Naive B cell (primary cell): ENCODE data around the gene UBL7. TPM values are rescaled to one million over a fixed set of nuclear protein-coding genes. Genes with fewer than 3 reads are reported as not detected.

Experiments used
- ATAC-seq, 2 donors: fragments of 150-1000 bp; cut with Tn5 transposase; 2 replicates each; pipeline ENCODE4 v1.10.0; 2021; ENCODE audit warnings: low read depth in 2 of 2, mild to moderate bottlenecking in 2 of 2, moderate library complexity in 2 of 2
- DNase-seq: peaks from one replicate; pipeline ENCODE4 v3.0.0; 2022
- H3K27ac Mint-ChIP-seq, 6 donors: one replicate each; pipeline ENCODE4 v1.8.0; 2020 to 2022; ENCODE audit warnings: mild to moderate bottlenecking in 6 of 6, mixed read lengths in 6 of 6, moderate library complexity in 5 of 6, inconsistent platforms in 2 of 6
- H3K27me3 Mint-ChIP-seq, 3 donors: one replicate each; pipeline ENCODE4 v1.8.0; 2021 to 2022; ENCODE audit warnings: mixed read lengths in 3 of 3, mild to moderate bottlenecking in 1 of 3
- H3K36me3 Mint-ChIP-seq, 2 donors: one replicate each; pipeline ENCODE4 v1.8.0; 2020 to 2022; ENCODE audit warnings: mixed read lengths in 2 of 2, inconsistent platforms in 1 of 2, mild to moderate bottlenecking in 1 of 2
- H3K4me1 Mint-ChIP-seq, 3 donors: one replicate each; pipeline ENCODE4 v1.8.0; 2020 to 2022; ENCODE audit warnings: mixed read lengths in 3 of 3, inconsistent platforms in 1 of 3, mild to moderate bottlenecking in 1 of 3, moderate library complexity in 1 of 3
- H3K4me3 Mint-ChIP-seq, 8 donors: one replicate each; pipeline ENCODE4 v1.8.0; 2020 to 2022; ENCODE audit warnings: mild to moderate bottlenecking in 8 of 8, mixed read lengths in 8 of 8, moderate library complexity in 8 of 8, inconsistent platforms in 2 of 8
- H3K9me3 Mint-ChIP-seq, 7 donors: one replicate each; pipeline ENCODE4 v1.8.0; 2020 to 2022; ENCODE audit warnings: mixed read lengths in 7 of 7, mild to moderate bottlenecking in 5 of 7, inconsistent platforms in 2 of 7, moderate library complexity in 1 of 7
- polyA plus RNA-seq, 6 donors: library from polyadenylated mRNA; unstranded; fragments of 300-500 nt; fragmentation: Illumina TruSeq; gene quantifications; one replicate each; pipeline ENCODE4 v1.2.3, GENCODE V29; 2021; ENCODE audit warnings: low read depth in 6 of 6

The UBL7 gene, protein sequence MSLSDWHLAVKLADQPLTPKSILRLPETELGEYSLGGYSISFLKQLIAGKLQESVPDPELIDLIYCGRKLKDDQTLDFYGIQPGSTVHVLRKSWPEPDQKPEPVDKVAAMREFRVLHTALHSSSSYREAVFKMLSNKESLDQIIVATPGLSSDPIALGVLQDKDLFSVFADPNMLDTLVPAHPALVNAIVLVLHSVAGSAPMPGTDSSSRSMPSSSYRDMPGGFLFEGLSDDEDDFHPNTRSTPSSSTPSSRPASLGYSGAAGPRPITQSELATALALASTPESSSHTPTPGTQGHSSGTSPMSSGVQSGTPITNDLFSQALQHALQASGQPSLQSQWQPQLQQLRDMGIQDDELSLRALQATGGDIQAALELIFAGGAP
- 100 to 1,000 TPM; 113 to 143 (median 134) TPM for polyA plus RNA-seq

DNA sequence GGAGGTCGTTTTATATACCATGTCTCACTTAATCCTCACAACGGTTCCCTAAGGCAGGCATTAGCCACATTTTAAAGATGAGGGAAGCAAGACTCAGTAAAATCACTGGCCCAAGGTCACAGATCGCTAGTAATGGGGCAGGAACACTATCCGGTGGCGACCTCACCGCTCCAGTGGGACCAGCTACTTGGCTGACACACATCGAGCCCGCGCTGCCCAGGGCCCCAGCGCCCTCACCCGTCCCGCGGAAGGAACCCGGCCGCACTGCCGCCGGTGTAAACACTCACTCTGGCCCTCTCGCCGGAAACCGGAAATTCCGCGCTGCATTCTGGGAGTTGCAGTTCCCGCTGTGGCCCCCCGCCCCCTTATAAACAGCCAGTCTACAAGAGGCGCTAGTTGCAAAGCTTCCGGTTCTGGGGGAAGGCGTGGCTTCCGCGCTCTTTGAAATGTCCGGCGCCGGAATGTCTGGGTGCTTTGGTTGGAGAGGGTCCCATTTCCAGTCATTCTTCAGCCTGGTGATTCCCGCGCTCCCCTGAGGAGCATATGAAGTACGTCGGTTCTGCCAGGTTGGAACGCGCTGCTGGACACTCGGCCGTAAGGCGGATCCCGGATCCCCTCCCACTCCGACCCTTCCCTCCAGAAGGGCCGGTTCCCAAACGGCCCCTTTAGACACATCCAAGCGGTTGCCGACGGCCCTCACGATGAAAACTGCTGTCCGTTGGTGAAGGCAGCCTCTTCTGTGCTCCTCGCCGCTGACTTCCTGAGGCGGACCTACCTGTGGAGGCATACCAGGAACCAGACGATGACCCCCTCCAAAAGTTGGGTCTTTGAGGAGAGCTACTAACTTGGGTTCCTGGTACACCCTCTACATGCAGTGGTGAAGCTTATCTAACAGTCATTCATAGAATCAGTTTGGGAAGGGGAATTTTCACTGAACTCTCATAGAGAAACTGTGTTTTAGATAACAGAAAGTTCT is at the start of gene UBL7:
TSS of gene UBL7 (minus strand) at position 290 of the 976 bp plus-strand sequence. CDS start 2,293 bp downstream, outside the sequence.
- Mint-ChIP-seq H3K4me1 (peaks cover 40 to 60% (median 54%) of the 10 kb centered on the region in 3 donors), H3K4me3 (peak within 1 kb of the TSS; percentile 76 to 97 (median 92)), H3K9me3 (peaks cover 0 to 2% (median 0%) of the 10 kb centered on the region in 7 donors), H3K36me3 (peaks cover 8 to 16% of the 10 kb centered on the region in 2 donors), H3K27ac (peak within 1 kb of the TSS; percentile 87 to 98 (median 95)), H3K27me3 (no peaks in the 10 kb centered on the region)
- ATAC-seq (peak; percentile 95), DNase-seq (peak; percentile 91)

DNA sequence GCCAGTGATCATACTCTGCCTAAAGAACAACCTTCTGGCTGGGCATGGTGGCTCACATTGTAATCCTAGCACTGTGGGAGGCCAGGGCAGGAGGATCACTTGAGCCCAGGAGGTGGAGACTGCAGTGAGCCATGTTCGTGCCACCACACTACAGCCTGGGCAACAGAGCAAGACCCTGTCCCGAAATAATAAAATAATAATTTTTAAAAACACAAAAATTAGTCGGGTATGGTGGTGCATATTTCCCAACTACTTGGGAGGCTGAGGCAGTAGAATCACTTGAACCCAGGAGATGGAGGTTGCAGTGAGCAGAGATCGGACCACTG is 45.5 kb upstream of the UBL7 start:
- DNase-seq = no peak
- H3K27me3 Mint-ChIP-seq = no peaks in the 10 kb centered on the region
- ATAC-seq = no peak
- H3K36me3 Mint-ChIP-seq = peaks cover 3 to 34% of the 10 kb centered on the region in 2 donors
- no peak overlapping the region for H3K4me3 Mint-ChIP-seq
- no peak overlapping the region for H3K27ac Mint-ChIP-seq
- H3K9me3 Mint-ChIP-seq = no peaks in the 10 kb centered on the region
- H3K4me1 Mint-ChIP-seq = peaks cover 1 to 7% (median 7%) of the 10 kb centered on the region in 3 donors

DNA sequence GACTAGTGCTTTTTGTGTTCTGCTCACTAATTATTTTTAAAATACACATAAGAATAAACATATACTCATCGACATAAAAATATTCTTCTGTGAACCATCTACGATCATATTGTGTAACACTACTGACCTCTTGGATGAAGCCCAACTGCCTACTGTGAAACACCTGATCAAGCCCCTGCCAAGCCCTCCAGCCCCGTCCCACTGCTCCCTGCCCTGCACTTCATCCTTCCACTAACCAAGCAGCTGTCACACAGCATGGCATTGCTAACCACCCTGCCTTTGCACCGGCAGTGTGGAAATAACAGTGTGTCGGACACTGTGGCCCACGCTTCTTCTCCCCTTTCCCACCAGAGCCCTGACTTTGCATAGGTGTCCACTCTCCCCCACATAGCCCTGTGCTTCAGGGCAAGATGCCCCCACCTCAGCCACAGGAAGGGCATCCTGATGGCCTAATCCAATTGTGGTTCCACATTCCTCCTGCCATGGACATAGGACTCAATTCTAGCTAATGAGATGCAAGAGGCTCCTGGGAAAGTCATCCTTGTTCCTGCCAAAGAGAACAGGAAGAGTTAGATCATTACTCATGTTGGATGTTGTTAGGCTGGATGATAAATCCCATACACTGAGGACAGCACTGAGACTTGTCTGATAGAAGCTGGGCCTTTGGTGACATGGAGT is 45.0 kb upstream of the UBL7 start:
- Mint-ChIP-seq H3K27ac (peak overlapping the region in 2 of 6 donors; percentile 60 to 62), H3K4me3 (no peak overlapping the region), H3K27me3 (no peaks in the 10 kb centered on the region), H3K36me3 (peaks cover 3 to 34% of the 10 kb centered on the region in 2 donors), H3K9me3 (no peaks in the 10 kb centered on the region), H3K4me1 (peaks cover 0 to 4% (median 3%) of the 10 kb centered on the region in 3 donors)
- DNase-seq = no peak
- ATAC-seq = no peak

DNA sequence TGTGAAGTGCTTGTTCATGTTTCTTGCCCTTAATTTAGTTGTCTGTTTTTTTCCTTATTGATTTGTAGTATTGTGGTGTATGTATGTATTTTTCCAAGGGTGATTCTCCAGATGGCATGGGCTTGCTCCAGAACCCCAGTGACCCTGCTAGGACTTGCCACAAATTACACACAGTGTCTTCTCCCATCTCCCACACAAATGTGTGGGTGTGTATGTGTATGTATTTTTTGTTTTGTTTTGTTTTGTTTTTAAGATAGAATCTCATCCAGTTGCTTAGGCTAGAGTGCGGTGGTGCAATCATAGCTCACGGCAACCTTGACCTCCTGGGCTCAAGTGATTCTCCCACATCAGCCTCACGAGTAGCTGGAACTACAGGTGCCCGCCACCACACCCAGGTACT is 43.9 kb upstream of the UBL7 start:
- Mint-ChIP-seq H3K4me1 (peaks cover 0 to 4% (median 0%) of the 10 kb centered on the region in 3 donors), H3K27me3 (no peaks in the 10 kb centered on the region), H3K4me3 (no peak overlapping the region), H3K27ac (no peak overlapping the region), H3K36me3 (peaks cover 3 to 34% of the 10 kb centered on the region in 2 donors), H3K9me3 (no peaks in the 10 kb centered on the region)
- ATAC-seq = no peak
- no peak for DNase-seq

DNA sequence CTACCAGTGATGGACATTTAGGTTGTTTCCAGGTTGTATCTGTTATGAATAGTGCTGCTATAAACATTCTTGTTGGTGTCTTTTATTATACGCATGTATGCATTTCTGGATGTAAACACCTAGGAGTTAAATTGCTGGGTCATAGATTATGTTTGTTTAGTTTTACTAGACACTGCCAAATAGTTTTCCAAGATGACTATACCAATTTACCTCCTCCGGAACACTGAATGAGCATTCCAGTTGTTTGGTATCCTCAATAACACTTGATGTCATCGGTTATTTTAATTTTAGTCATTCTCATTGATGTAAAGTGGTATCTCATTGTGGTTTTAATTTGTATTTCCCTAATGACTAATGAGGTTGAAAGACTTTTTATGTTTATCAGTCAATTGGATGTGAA is 43.5 kb upstream of the UBL7 start:
- Mint-ChIP-seq H3K27me3 (no peaks in the 10 kb centered on the region), H3K27ac (no peak overlapping the region), H3K4me3 (no peak overlapping the region), H3K4me1 (peaks cover 0 to 4% (median 0%) of the 10 kb centered on the region in 3 donors), H3K9me3 (no peaks in the 10 kb centered on the region), H3K36me3 (peaks cover 3 to 34% of the 10 kb centered on the region in 2 donors)
- no peak for DNase-seq
- no peak for ATAC-seq

DNA sequence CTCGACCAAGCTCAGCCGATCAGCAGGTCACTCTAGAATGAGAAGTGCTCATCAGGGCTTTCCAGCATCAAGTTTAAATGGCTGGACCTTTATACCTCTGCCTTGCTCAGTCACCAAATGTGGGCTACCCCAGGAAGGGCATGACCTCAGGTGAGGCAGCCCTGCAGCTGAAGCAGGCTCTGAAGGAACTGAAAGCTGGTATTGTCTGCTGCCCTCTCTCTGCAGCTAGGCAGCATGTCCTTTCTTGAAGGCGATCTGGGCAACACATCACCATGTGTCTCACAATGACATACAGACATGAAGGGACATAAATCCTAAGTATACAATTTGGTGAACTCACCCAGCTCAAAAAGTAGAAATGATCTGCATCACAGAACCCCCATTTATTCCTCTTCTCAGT is 41.3 kb upstream of the UBL7 start:
- Mint-ChIP-seq H3K4me3 (peak overlapping the region in 1 of 8 donors; percentile 51), H3K27me3 (no peaks in the 10 kb centered on the region), H3K4me1 (peaks cover 0 to 4% (median 0%) of the 10 kb centered on the region in 3 donors), H3K9me3 (no peaks in the 10 kb centered on the region), H3K27ac (peak overlapping the region in 1 of 6 donors; percentile 4), H3K36me3 (peaks cover 3 to 34% of the 10 kb centered on the region in 2 donors)
- DNase-seq (no peak), ATAC-seq (no peak)

DNA sequence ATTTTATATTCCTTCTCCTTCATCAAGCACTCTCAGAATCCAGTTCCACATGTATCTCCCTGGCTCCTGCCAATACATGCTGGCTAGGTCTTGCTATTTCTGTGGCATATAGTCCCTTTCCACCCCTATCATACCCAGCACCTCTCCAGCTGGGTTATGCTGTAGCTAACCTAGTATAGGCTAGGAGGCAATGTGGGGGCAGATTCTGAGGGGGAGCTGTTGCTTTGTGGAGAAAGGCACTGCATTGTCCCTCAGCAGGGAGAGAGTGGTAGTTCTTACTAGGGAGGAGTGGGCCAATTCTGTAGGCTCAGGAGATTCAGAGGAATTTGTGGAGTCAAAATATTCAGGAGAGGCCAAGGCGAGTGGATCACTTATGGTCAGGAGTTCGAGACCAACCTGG is 39.4 kb upstream of the UBL7 start:
- H3K27me3 Mint-ChIP-seq = no peaks in the 10 kb centered on the region

DNA sequence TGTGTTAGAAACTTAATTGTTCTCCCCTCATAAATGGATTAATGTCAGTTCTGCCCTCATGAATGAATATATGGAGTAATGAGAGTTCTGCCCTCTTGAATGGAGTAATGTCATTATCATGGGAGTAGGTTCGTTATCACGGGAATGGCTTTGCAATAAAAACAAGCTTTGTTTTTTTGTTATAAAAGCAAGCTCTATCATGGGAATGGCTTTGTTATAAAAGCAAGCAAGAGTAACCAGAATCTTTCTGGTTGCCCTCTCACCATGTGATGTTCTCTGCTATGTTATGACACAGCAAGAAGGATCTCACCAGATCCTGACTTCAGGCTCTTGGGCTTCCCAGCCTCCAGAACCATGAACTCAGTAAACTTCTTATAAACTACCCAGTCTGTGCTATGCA is 38.4 kb upstream of the UBL7 start:
- H3K27me3 Mint-ChIP-seq = no peaks in the 10 kb centered on the region
- no peaks in the 10 kb centered on the region for H3K9me3 Mint-ChIP-seq
- H3K36me3 Mint-ChIP-seq = peaks cover 3 to 24% of the 10 kb centered on the region in 2 donors
- peaks cover 0 to 4% (median 0%) of the 10 kb centered on the region in 3 donors for H3K4me1 Mint-ChIP-seq
- H3K27ac Mint-ChIP-seq = no peak overlapping the region
- DNase-seq = no peak
- H3K4me3 Mint-ChIP-seq = no peak overlapping the region
- ATAC-seq = no peak

More for the DNA sequence above, 39.4 kb upstream of the UBL7 start:
- Mint-ChIP-seq H3K27ac (peak overlapping the region in 1 of 6 donors; percentile 95), H3K9me3 (no peaks in the 10 kb centered on the region), H3K36me3 (peaks cover 3 to 27% of the 10 kb centered on the region in 2 donors), H3K4me1 (peaks cover 0 to 4% (median 0%) of the 10 kb centered on the region in 3 donors), H3K4me3 (no peak overlapping the region)
- DNase-seq = no peak
- no peak for ATAC-seq

DNA sequence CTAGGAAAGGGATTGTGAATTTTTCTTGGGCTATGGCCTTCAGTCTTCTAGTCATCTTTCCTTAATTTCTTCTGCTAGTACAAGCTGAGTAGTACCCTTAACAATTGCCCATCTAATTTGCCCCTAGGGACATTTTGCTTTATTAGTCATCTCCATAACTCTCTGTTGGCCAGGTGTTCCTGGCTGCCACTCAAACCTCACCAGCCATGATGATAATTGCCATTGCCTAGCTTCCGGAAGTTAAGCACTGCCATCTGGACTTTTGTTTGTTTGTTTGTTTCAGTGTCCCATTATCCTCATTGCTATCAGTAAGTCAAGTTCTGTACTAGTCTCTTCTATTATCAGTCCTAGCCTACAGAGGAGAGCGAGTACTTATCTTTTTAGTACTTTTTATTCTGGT is 36.6 kb upstream of the UBL7 start:
- Mint-ChIP-seq H3K9me3 (no peaks in the 10 kb centered on the region), H3K36me3 (peaks cover 0 to 11% of the 10 kb centered on the region in 2 donors), H3K27ac (no peak overlapping the region), H3K4me3 (no peak overlapping the region), H3K27me3 (no peaks in the 10 kb centered on the region), H3K4me1 (peaks cover 0 to 4% (median 0%) of the 10 kb centered on the region in 3 donors)
- ATAC-seq (no peak), DNase-seq (no peak)

DNA sequence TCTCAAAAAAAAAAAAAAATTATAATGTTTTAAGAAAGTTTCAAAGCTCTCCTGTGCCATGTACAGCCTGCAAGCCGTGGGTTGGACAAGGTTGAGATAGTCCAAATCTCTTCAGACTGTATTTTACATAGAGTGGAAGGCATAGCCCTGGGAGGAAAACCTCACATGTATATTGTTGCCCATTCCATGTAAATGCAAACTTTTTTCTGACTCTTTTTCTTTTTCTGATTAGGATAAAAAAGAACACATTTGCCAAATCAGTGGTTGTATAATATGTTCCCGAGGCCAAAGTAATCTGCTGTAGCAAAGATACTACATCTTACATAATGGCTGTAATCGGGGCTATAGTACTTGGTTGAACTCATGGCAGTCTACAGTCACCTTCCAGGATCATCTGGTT is 35.7 kb upstream of the UBL7 start:
- ATAC-seq = no peak
- Mint-ChIP-seq H3K27ac (no peak overlapping the region), H3K27me3 (no peaks in the 10 kb centered on the region), H3K4me3 (no peak overlapping the region), H3K36me3 (peaks cover 0 to 1% of the 10 kb centered on the region in 2 donors), H3K9me3 (no peaks in the 10 kb centered on the region), H3K4me1 (no peaks in the 10 kb centered on the region)
- DNase-seq = no peak

DNA sequence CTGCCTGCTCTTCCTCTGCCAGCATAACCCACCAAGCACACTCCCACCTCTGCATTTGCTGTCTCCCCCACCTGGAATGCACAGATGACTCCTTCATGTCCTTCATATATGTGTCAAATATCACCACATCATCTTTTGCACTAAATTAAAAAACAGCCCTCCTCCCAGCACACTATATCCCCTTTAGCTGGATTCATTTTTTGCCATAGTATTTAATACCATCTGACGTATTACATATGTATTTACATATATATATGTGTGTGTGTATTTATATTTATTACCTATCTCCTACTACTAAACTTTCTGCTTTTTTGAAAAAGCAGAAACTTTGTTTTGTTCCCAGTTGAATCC is 29.4 kb upstream of the UBL7 start:
- Mint-ChIP-seq H3K4me1 (peaks cover 11 to 14% (median 13%) of the 10 kb centered on the region in 3 donors), H3K9me3 (no peaks in the 10 kb centered on the region), H3K4me3 (peak overlapping the region in 6 of 8 donors; percentile 31 to 76 (median 62)), H3K27ac (peak overlapping the region in 4 of 6 donors; percentile 8 to 83 (median 34)), H3K27me3 (no peaks in the 10 kb centered on the region), H3K36me3 (peaks cover 0 to 4% of the 10 kb centered on the region in 2 donors)
- ATAC-seq (no peak), DNase-seq (no peak)

DNA sequence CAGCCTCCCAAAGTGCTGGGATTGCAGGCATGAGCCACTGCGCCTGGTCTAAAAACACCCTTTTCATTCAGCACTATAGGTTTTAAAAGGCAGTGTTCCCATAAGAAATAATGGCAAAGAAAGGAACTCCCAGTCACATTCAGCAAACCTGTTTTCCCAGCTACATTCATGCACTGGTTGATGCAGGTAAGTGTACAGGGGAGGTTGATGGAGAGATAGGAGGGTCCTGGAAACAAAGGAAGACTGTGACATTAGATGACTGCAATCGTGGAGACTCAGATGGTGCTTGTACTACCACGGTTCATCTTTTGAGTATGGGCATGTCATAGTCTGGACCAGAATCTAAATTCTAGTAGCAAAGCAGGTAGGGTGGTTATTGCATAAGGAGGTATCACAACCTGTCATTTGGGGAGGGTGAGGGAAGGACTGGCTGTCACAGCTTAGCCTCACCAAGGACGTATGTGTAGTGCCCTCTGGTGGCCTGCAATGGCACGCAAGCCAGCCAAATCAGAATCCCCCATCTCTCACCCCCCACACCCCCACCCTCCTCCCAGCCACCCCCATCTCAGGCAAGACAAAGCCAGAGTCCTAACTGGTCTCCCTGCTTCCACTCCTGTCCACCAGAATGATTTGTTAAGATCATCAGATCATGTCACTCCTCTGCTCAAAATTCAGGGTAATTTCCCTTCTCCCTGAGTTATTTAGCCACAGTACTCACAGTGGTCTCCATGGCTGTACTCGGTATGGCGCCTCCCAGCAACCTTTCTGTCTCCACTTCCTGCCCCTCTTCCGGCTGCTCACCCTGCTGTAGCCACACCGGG is 28.8 kb upstream of the UBL7 start:
- Mint-ChIP-seq H3K36me3 (peaks cover 0 to 4% of the 10 kb centered on the region in 2 donors), H3K4me3 (peak overlapping the region in 6 of 8 donors; percentile 31 to 76 (median 62)), H3K27me3 (no peaks in the 10 kb centered on the region), H3K9me3 (no peaks in the 10 kb centered on the region), H3K27ac (peak overlapping the region in 4 of 6 donors; percentile 0 to 60 (median 28)), H3K4me1 (peaks cover 11 to 14% (median 13%) of the 10 kb centered on the region in 3 donors)
- peak; percentile 66 for DNase-seq
- ATAC-seq = peak; percentile 92 to 95
